ENCODE data around the gene BCL2L12.
A peak's percentile ranks its signal among the peaks of the same experiment; 100 is the strongest.

BCL2L12 gene

DNA sequence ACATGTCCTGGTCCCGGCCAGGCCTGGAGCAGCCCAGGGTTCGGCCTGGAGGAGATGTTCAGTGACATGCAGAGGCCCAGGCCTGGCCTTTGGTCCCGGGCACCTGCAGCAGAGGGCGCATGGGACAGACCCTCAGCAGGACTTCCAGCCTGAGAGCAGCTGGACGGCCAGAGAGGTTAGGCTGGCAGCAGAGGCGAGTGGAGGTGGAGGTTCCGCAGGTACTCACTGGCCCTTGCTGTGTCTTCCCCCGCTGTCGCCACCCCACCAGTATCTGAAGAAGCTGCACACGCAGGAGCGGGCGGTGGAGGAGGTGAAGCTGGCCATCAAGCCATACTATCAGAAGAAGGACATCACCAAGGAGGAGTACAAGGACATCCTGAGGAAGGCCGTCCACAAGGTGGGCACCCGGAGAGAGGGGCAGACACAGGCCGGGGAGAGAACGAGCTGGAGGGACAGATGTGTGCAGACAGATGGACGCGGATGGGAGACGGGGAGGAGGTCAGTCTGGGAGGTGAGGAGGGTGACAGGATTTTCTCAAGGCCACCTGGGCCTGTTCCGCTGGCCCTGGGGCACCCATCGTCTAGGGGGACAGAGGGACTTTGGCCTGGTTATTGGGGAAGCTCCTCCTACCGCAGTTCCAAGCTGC, 8.1 kb upstream of the BCL2L12 start:
- Histone ChIP-seq H3K4me3 (ENCODE audit: low read depth in 1 of 2, low read length in 2 of 2) (no peak overlapping the region), H3K9me3 (ENCODE audit: control insufficient read depth in 1 of 2, low read length in 2 of 2) (no peaks in the 10 kb centered on the region), H3K36me3 (ENCODE audit: control insufficient read depth in 1 of 2, insufficient read depth in 2 of 2, low read length in 2 of 2) (peaks cover 52 to 93% of the 10 kb centered on the region in 2 donors), H3K4me1 (ENCODE audit: control insufficient read depth in 1 of 2, insufficient read depth in 2 of 2, low read length in 2 of 2) (no peaks in the 10 kb centered on the region), H3K27ac (ENCODE audit: low read length) (no peak overlapping the region), H3K27me3 (ENCODE audit: low read depth, low read length) (no peaks in the 10 kb centered on the region)

DNA sequence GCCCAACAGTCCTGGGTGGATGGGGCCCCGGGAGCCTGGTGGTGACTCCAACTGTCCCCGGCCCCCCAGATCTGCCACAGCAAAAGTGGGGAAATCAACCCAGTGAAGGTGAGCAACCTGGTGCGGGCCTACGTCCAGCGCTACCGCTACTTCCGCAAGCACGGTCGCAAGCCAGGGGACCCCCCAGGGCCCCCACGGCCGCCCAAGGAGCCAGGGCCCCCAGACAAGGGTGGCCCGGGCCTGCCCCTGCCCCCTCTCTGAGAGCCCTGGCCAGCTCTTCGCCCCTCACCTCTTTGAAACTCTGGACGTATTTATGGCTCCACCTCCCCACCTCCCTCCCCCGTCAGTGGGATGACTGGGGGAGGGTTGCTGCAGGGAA, 7.6 kb upstream of the BCL2L12 start:
- H3K36me3 ChIP-seq (ENCODE audit: control insufficient read depth in 1 of 2, insufficient read depth in 2 of 2, low read length in 2 of 2) = peaks cover 52 to 92% of the 10 kb centered on the region in 2 donors
- H3K4me1 ChIP-seq (ENCODE audit: control insufficient read depth in 1 of 2, insufficient read depth in 2 of 2, low read length in 2 of 2) = no peaks in the 10 kb centered on the region
- no peaks in the 10 kb centered on the region for H3K27me3 ChIP-seq (ENCODE audit: low read depth, low read length)
- H3K27ac ChIP-seq (ENCODE audit: low read length) = no peak overlapping the region
- no peaks in the 10 kb centered on the region for H3K9me3 ChIP-seq (ENCODE audit: control insufficient read depth in 1 of 2, low read length in 2 of 2)
- H3K4me3 ChIP-seq (ENCODE audit: low read depth in 1 of 2, low read length in 2 of 2) = no peak overlapping the region

DNA sequence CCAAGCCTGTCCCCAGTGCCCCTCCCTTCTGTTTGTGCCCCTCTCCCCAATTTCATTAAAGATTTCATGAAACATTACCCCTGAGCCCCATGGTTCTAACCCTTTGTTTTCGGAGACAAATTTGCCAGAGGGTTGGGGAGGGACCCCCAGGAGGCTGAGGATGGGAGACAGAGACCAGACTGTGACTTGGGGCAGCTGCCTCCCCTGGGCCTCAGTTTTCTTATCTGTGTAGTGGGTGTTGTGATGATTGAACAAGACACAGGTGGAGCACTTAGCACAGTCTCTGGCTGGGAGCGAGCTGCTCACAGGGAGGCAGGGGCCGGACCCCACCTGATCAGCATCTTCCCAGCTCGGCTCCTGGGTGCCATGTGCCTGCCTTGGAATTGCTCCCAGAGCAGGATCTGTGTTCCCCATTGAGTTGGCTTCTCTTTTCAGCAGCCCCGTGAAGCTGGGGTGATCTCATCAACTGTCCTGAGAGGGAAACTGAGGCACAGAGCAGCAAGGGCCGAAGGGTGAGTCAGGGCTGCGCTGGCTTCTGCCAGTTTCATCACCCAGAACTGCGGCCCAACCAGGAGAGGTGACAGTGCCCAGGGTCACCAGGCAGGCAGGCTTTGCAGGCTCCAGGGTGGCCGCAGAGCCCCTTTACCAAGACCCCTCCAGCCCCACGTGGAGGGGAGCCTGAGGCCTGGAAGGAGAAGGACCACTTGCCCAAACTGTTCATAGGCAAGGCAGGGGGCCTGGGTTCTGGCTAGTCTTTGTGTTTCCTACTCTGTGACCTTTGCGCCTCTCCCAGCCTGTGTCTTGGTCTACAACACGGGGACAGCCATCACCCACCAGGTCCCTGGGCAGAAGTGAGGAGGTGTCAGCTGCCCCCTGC, 6.9 kb upstream of the BCL2L12 start:
- Histone ChIP-seq H3K4me3 (ENCODE audit: low read depth in 1 of 2, low read length in 2 of 2) (no peak overlapping the region), H3K9me3 (ENCODE audit: control insufficient read depth in 1 of 2, low read length in 2 of 2) (no peaks in the 10 kb centered on the region), H3K27me3 (ENCODE audit: low read depth, low read length) (no peaks in the 10 kb centered on the region), H3K36me3 (ENCODE audit: control insufficient read depth in 1 of 2, insufficient read depth in 2 of 2, low read length in 2 of 2) (peaks cover 52 to 86% of the 10 kb centered on the region in 2 donors), H3K4me1 (ENCODE audit: control insufficient read depth in 1 of 2, insufficient read depth in 2 of 2, low read length in 2 of 2) (peaks cover 0 to 5% of the 10 kb centered on the region in 2 donors), H3K27ac (ENCODE audit: low read length) (no peak overlapping the region)

DNA sequence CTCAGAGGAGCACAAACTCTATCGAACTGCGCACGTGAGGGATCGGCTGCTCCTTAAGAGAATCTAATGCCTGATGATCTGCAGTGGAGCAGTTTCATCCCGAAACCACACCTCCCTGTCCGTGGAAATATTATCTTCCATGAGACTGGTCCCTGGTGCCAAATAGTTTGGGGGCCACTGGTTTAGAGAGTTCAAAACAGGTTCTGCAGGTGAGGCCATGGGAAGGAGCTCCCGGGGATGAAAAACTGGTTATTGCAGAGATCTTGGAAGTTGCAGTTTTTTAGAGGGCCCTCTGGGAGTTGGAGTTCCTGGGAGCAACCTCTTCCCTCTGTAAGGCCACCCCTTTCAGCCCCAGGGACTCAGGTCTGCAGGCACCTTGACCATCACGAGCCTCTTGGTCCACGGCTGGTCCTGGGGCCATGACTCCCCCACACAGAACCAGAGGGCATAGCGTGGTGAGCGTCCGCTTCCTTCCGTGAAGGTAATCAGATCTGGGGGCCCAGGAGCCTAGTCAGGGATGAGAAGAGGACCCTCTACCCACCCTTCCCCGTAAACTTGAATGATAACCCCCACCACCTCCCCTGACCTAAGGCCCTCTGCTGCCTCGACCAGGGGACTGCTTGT, 5.3 kb upstream of the BCL2L12 start:
- Histone ChIP-seq H3K27me3 (ENCODE audit: low read depth, low read length) (no peaks in the 10 kb centered on the region), H3K36me3 (ENCODE audit: control insufficient read depth in 1 of 2, insufficient read depth in 2 of 2, low read length in 2 of 2) (peaks cover 42 to 70% of the 10 kb centered on the region in 2 donors), H3K4me1 (ENCODE audit: control insufficient read depth in 1 of 2, insufficient read depth in 2 of 2, low read length in 2 of 2) (peaks cover 0 to 11% of the 10 kb centered on the region in 2 donors), H3K9me3 (ENCODE audit: control insufficient read depth in 1 of 2, low read length in 2 of 2) (no peaks in the 10 kb centered on the region), H3K27ac (ENCODE audit: low read length) (no peak overlapping the region), H3K4me3 (ENCODE audit: low read depth in 1 of 2, low read length in 2 of 2) (no peak overlapping the region)

DNA sequence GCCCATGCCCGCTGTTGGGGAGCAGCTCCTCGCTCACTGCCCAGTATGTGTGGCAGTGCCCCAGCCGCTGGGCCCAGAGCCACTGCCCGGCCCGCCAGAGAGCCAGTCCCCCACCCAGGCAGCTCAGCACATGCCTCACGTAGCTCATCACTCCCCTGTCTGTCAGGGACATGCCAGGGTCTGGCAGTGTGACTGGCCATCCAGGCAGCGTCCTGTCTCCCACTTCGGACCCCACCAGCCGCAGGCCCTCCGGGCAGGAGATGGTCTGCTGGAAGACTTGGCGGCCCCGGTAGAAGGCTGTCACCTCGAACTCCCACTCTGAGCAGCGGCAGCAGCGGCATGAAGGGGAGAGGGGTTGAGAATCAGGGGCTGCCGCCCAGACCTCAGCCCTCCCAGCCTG, 3.7 kb upstream of the BCL2L12 start:
- H3K27ac ChIP-seq (ENCODE audit: low read length) = no peak overlapping the region
- peaks cover 29 to 57% of the 10 kb centered on the region in 2 donors for H3K36me3 ChIP-seq (ENCODE audit: control insufficient read depth in 1 of 2, insufficient read depth in 2 of 2, low read length in 2 of 2)
- H3K9me3 ChIP-seq (ENCODE audit: control insufficient read depth in 1 of 2, low read length in 2 of 2) = no peaks in the 10 kb centered on the region

DNA sequence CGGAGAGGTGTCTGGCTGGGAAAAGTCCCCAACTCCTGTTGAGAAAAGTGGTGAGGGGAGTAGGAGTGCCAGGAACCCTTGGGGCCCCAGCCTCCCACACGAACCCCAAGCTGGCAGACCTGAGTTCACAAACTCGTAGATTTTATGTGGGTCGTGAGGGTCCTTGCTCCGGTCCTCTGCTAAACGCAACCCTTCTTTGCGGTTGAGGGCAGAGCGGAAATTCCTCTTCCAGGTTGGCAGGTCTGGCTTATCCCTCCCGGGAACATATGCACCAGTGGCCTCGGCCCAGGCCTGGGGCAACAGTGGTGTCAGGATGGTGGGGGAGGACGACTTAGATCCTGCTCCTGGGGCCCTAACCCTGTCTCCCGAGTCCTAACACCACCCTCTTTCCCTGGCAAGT, 2.5 kb upstream of the BCL2L12 start:
- Histone ChIP-seq H3K27ac (ENCODE audit: low read length) (no peak overlapping the region), H3K36me3 (ENCODE audit: control insufficient read depth in 1 of 2, insufficient read depth in 2 of 2, low read length in 2 of 2) (peaks cover 20 to 45% of the 10 kb centered on the region in 2 donors)

More for the DNA sequence above, 3.7 kb upstream of the BCL2L12 start:
- peaks cover 0 to 20% of the 10 kb centered on the region in 2 donors for H3K4me1 ChIP-seq (ENCODE audit: control insufficient read depth in 1 of 2, insufficient read depth in 2 of 2, low read length in 2 of 2)
- H3K4me3 ChIP-seq (ENCODE audit: low read depth in 1 of 2, low read length in 2 of 2) = no peak overlapping the region
- H3K27me3 ChIP-seq (ENCODE audit: low read depth, low read length) = no peaks in the 10 kb centered on the region

DNA sequence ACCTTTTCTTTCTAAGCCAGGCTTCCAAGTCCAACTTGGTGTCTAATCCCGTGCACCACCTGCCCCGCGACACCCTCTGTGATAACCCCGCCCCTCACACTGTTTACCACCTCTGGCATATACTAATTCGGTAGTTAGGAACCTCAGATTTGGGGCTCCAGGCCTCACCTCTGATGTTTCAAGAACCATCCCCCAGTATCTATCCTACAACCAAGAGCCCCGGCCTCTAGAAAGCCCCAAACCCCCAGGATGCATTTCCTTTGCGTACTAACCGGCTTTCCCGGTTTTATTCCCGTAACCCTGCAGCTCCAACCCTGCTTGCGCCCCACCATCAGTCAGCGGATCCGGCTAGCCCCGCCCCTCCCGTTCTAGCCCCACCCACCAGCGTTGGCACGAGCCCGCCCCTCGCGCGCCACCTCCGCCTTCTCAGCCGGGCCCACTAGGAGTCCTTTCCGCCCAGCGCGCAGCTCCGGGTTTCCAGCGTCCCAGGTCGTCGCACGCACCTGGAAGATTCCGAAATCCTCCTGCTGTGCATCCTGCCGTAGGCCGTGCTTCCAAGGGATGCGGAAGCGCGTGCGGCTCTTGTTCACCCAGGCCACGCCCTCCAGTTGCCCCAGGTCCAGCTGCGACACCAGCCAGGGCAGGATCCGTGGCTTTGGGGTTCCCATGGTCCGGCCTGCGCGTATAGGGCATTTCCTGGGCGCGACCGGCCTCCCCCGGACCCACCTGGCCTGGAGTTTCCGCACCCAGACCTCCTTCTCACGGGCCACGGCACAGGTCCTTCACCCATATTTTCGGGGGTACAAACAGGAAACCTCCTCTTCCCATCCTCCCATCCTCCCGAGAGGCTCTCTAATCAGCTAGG, 1.3 kb upstream of the BCL2L12 start:
- H3K27me3 ChIP-seq (ENCODE audit: low read depth, low read length) = no peaks in the 10 kb centered on the region
- no peaks in the 10 kb centered on the region for H3K9me3 ChIP-seq (ENCODE audit: control insufficient read depth in 1 of 2, low read length in 2 of 2)
- peaks cover 10 to 33% of the 10 kb centered on the region in 2 donors for H3K36me3 ChIP-seq (ENCODE audit: control insufficient read depth in 1 of 2, insufficient read depth in 2 of 2, low read length in 2 of 2)
- H3K4me3 ChIP-seq (ENCODE audit: low read depth in 1 of 2, low read length in 2 of 2) = peak overlapping the region; percentile 79 to 98
- H3K27ac ChIP-seq (ENCODE audit: low read length) = peak overlapping the region; percentile 87
- peaks cover 0 to 20% of the 10 kb centered on the region in 2 donors for H3K4me1 ChIP-seq (ENCODE audit: control insufficient read depth in 1 of 2, insufficient read depth in 2 of 2, low read length in 2 of 2)

More for the DNA sequence above, 2.5 kb upstream of the BCL2L12 start:
- Histone ChIP-seq H3K27me3 (ENCODE audit: low read depth, low read length) (no peaks in the 10 kb centered on the region), H3K4me1 (ENCODE audit: control insufficient read depth in 1 of 2, insufficient read depth in 2 of 2, low read length in 2 of 2) (peaks cover 0 to 20% of the 10 kb centered on the region in 2 donors), H3K4me3 (ENCODE audit: low read depth in 1 of 2, low read length in 2 of 2) (no peak overlapping the region), H3K9me3 (ENCODE audit: control insufficient read depth in 1 of 2, low read length in 2 of 2) (no peaks in the 10 kb centered on the region)

DNA sequence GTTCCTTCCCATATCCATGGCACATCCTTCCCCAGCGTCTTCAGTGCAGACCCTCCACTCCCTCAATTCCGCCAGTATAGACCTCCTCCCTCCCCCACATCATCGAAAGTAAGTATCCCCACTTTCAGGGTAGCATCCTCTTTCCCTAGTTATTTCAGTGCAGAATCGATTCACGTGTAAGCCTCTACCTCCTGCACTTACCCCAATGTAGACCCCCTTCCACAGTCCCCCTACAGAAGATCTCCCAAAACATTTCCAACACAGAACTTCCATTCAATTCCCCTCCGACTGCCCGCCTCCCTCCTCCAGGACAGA, 740 bp upstream of the BCL2L12 start:
- H3K36me3 ChIP-seq (ENCODE audit: control insufficient read depth in 1 of 2, insufficient read depth in 2 of 2, low read length in 2 of 2) = peaks cover 8 to 28% of the 10 kb centered on the region in 2 donors
- no peaks in the 10 kb centered on the region for H3K27me3 ChIP-seq (ENCODE audit: low read depth, low read length)
- H3K4me1 ChIP-seq (ENCODE audit: control insufficient read depth in 1 of 2, insufficient read depth in 2 of 2, low read length in 2 of 2) = peaks cover 0 to 20% of the 10 kb centered on the region in 2 donors
- no peaks in the 10 kb centered on the region for H3K9me3 ChIP-seq (ENCODE audit: control insufficient read depth in 1 of 2, low read length in 2 of 2)
- H3K27ac ChIP-seq (ENCODE audit: low read length) = peak overlapping the region; percentile 87
- H3K4me3 ChIP-seq (ENCODE audit: low read depth in 1 of 2, low read length in 2 of 2) = peak overlapping the region; percentile 79 to 98

DNA sequence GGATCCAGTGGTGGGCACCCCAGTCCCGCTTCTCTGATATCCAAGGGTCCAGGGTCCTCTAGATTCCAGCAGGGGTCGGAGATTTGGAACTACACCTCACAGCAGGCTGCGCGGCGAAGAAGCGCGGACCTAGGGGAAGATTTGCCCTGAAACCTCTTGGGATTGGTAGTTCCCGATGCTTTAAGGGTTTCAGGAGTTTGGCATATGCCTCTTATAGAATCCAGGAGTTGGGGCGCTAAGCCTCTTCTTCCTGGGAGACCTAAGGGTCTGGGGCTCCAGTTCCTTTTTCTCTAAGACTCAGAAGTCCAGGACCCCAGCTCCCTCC, 349 bp downstream of the BCL2L12 start:
- Histone ChIP-seq H3K4me3 (ENCODE audit: low read depth in 1 of 2, low read length in 2 of 2) (peak overlapping the region; percentile 79 to 98), H3K27ac (ENCODE audit: low read length) (peak overlapping the region; percentile 87), H3K27me3 (ENCODE audit: low read depth, low read length) (no peaks in the 10 kb centered on the region), H3K9me3 (ENCODE audit: control insufficient read depth in 1 of 2, low read length in 2 of 2) (no peaks in the 10 kb centered on the region), H3K36me3 (ENCODE audit: control insufficient read depth in 1 of 2, insufficient read depth in 2 of 2, low read length in 2 of 2) (peaks cover 7 to 23% of the 10 kb centered on the region in 2 donors), H3K4me1 (ENCODE audit: control insufficient read depth in 1 of 2, insufficient read depth in 2 of 2, low read length in 2 of 2) (peaks cover 0 to 20% of the 10 kb centered on the region in 2 donors)

DNA sequence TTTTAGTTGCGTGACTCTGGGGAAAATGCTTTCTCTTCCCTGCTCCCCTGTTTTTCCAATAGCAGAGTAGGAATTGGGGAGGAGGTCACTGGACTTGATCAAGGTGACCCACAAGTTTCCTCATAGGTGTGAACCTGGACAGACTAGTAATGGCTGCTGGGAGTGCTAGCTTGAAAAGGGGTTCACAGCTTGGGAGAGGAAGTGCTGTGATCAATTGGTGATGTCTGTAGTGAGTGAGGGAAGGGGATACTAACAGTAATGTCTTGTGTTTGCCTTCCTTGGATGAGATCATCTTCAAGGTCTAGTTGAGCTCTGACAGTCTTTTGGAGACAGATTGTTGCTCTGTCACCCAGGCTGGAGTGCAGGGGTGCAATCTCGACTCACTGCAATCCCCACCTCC, 1.7 kb downstream of the BCL2L12 start:
- Histone ChIP-seq H3K27ac (ENCODE audit: low read length) (no peak overlapping the region), H3K9me3 (ENCODE audit: control insufficient read depth in 1 of 2, low read length in 2 of 2) (no peaks in the 10 kb centered on the region), H3K4me3 (ENCODE audit: low read depth in 1 of 2, low read length in 2 of 2) (no peak overlapping the region), H3K4me1 (ENCODE audit: control insufficient read depth in 1 of 2, insufficient read depth in 2 of 2, low read length in 2 of 2) (peaks cover 0 to 24% of the 10 kb centered on the region in 2 donors), H3K36me3 (ENCODE audit: control insufficient read depth in 1 of 2, insufficient read depth in 2 of 2, low read length in 2 of 2) (peaks cover 2 to 9% of the 10 kb centered on the region in 2 donors), H3K27me3 (ENCODE audit: low read depth, low read length) (no peaks in the 10 kb centered on the region)

DNA sequence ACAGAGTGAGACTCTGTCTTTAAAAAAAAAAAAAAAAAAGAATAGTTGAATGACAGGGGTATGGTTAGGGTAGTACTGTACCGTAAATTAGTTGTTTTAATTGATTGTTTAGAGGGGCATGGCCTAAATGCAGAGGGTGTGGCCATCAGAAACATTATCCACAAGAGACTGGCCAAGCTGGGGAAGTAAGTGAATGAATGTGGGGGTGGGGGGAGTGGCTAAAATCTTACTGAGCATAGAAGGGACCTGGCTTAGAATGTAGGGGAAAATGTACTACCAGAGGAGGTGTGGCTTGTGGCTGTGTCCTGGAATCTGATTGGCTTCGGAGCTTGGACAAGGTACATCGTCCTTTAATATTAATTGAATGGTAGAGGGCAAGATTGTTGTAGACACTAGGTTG, 3.8 kb downstream of the BCL2L12 start:
- Histone ChIP-seq H3K36me3 (ENCODE audit: control insufficient read depth in 1 of 2, insufficient read depth in 2 of 2, low read length in 2 of 2) (peaks cover 0 to 5% of the 10 kb centered on the region in 2 donors), H3K4me3 (ENCODE audit: low read depth in 1 of 2, low read length in 2 of 2) (no peak overlapping the region), H3K27ac (ENCODE audit: low read length) (no peak overlapping the region), H3K4me1 (ENCODE audit: control insufficient read depth in 1 of 2, insufficient read depth in 2 of 2, low read length in 2 of 2) (peaks cover 0 to 13% of the 10 kb centered on the region in 2 donors), H3K9me3 (ENCODE audit: control insufficient read depth in 1 of 2, low read length in 2 of 2) (no peaks in the 10 kb centered on the region), H3K27me3 (ENCODE audit: low read depth, low read length) (no peaks in the 10 kb centered on the region)
